GM12891 (cell line): Measurements from ENCODE around the gene FCN1.

Experiments used
- POLR2A ChIP-seq: IDR thresholded peaks from 2 replicates; pipeline ENCODE4 v1.6.1; 2011; ENCODE audit warnings: low read depth, low read length, control low read depth
- POLR2AphosphoS5 ChIP-seq: IDR thresholded peaks from 2 replicates; pipeline ENCODE4 v1.6.1; 2011; ENCODE audit warnings: low read depth, low read length, control low read depth
- TAF1 ChIP-seq: IDR thresholded peaks from 2 replicates; pipeline ENCODE4 v1.6.1; 2011; ENCODE audit warnings: low read depth, low read length, control low read depth

DNA sequence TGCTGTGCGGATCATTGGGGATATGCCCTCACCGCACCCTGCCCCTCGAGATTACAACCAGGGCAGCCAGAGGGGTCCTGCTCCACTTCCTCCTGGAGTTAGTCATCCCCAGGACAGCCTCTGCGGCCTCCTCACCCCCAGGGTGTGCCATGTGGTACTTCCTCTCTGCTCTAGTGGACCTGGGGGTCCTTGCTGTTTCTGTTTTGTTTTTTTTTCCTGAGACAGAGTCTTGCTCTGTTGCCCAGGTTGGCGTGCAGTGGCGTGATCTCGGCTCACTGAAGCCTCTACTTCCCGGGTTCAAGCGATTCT is 5.2 kb upstream of the FCN1 start:
- TF ChIP-seq POLR2AphosphoS5, result no peak
- TF ChIP-seq TAF1, result no peak
- TF ChIP-seq POLR2A, result no peak
